Esophagus muscularis mucosa (tissue), 3 donors: ENCODE results near the gene CD109.

Experiments used
- POLR2AphosphoS5 ChIP-seq, 2 donors: sonication (generic); formaldehyde crosslinking; IDR thresholded peaks; one replicate each; pipeline ENCODE4 v1.6.1; 2017; ENCODE audit warnings: antibody characterized with exemption in 2 of 2
- TF ChIP-seq, protein P1 (sequence below), 3 experiments: fragments of 200-600 bp in 2 of 3; fragments of 450-650 bp in 1 of 3; sonication (generic) in 2 of 3; IDR thresholded peaks; one replicate each; pipeline ENCODE4 v1.5.1; 2017 to 2019; ENCODE audit warnings: antibody characterized with exemption in 3 of 3, mild to moderate bottlenecking in 2 of 3, moderate library complexity in 1 of 3

DNA sequence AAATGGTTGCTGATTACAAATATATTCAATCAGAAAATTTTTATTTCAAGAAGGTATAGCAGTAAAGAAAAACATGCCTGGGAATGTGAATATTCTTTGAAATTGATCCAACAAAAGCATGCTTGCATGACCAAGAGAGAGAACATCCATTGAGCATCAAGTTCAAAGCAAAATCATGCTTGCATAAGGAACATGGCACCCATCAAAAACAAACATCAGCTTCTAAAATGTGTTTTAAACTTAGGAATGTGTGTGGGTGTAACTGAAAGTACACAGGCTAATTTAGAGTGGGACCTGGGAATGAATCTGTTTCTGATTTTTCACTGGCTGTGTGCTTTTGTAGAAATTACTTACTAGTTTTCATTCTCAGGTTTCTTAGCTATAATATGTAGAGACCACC lies 47.8 kb upstream of the CD109 start:
- TF ChIP-seq, protein P1, sequence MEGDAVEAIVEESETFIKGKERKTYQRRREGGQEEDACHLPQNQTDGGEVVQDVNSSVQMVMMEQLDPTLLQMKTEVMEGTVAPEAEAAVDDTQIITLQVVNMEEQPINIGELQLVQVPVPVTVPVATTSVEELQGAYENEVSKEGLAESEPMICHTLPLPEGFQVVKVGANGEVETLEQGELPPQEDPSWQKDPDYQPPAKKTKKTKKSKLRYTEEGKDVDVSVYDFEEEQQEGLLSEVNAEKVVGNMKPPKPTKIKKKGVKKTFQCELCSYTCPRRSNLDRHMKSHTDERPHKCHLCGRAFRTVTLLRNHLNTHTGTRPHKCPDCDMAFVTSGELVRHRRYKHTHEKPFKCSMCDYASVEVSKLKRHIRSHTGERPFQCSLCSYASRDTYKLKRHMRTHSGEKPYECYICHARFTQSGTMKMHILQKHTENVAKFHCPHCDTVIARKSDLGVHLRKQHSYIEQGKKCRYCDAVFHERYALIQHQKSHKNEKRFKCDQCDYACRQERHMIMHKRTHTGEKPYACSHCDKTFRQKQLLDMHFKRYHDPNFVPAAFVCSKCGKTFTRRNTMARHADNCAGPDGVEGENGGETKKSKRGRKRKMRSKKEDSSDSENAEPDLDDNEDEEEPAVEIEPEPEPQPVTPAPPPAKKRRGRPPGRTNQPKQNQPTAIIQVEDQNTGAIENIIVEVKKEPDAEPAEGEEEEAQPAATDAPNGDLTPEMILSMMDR (IDR thresholded peaks at IDR 0.05) = no peak
- no peak for TF ChIP-seq POLR2AphosphoS5 (IDR thresholded peaks at IDR 0.05)
